WERI-Rb-1 (cell line): ENCODE results near the gene GIMAP5.

ENCODE experiments used
- DNase-seq: peaks from one replicate; pipeline ENCODE4 v3.0.0-alpha.2; 2020
- H3K27ac ChIP-seq: fragments of 250-450 bp; sonication (Bioruptor Pico); 2 replicates; pipeline ENCODE4 v1.5.1; 2020; ENCODE audit warnings: mild to moderate bottlenecking, moderate library complexity
- H3K27me3 ChIP-seq: fragments of 250-450 bp; sonication (Bioruptor Pico); 2 replicates; pipeline ENCODE4 v1.5.1; 2021; ENCODE audit warnings: mild to moderate bottlenecking, low read depth, moderate library complexity; ENCODE audit not compliant: insufficient read depth, severe bottlenecking
- H3K36me3 ChIP-seq: fragments of 250-450 bp; sonication (Bioruptor Pico); 2 replicates; pipeline ENCODE4 v1.5.1; 2020; ENCODE audit warnings: mild to moderate bottlenecking, moderate library complexity
- H3K4me3 ChIP-seq: 2 replicates; pipeline ENCODE4 v1.5.1; 2011; ENCODE audit warnings: low read depth, mild to moderate bottlenecking, control low read depth, low read length
- H3K9me3 ChIP-seq: fragments of 250-450 bp; sonication (Bioruptor Pico); 2 replicates; pipeline ENCODE4 v1.5.1; 2021; ENCODE audit warnings: mild to moderate bottlenecking, moderate library complexity; ENCODE audit not compliant: severe bottlenecking
- TF ChIP-seq, protein P1 (sequence below): IDR thresholded peaks from 2 replicates; pipeline ENCODE4 v1.5.1; 2011; ENCODE audit warnings: low read depth, mild to moderate bottlenecking, control low read depth, inconsistent platforms, low read length

Gene GIMAP5

DNA sequence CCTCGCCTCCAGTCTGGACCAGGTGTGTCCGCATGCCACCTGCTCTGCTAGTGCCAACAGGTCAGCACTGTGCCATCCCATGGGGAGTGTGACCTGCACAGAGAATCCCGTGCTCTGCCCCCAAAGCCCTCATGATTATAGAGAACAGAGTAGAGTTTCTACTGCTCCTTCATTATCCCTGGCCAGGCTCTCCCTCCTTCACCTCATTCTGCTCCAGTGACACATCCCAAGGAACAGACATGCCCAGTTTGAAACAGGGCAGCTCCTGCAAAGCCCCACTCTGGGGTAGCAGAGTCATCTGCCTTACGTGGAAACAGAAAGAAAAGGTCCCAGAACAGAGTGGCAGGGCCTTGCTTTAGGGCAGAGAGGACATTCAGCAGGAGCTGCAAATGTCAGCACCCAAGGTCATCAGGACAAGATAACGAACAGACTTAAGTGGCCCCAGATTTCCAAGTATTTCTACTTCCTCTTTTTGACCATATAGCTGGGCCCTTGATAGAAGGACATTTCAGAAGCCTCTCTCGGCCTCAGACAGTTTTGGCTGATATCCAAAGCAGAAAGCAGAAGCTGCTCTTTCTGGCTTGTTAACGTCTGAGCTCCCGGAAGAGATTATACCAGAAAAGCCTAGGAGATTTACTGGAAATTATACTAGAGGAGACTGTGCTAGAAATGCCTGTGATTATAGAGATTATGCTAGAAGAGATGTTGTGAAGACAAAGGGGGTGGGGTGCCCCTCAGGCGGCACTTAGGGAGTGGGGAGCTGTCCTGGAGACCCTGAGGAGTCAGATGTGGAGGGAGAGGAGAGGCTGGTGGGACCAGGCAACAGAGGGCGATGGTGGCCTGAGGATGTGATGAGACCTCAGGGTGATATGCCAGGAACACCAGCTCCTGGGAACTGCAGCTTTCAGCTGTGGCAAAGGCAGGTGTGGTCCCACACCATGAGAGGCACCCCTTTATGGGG is 50.4 kb downstream of the GIMAP5 start:
- peak; percentile 65 for DNase-seq
- TF ChIP-seq, protein P1, sequence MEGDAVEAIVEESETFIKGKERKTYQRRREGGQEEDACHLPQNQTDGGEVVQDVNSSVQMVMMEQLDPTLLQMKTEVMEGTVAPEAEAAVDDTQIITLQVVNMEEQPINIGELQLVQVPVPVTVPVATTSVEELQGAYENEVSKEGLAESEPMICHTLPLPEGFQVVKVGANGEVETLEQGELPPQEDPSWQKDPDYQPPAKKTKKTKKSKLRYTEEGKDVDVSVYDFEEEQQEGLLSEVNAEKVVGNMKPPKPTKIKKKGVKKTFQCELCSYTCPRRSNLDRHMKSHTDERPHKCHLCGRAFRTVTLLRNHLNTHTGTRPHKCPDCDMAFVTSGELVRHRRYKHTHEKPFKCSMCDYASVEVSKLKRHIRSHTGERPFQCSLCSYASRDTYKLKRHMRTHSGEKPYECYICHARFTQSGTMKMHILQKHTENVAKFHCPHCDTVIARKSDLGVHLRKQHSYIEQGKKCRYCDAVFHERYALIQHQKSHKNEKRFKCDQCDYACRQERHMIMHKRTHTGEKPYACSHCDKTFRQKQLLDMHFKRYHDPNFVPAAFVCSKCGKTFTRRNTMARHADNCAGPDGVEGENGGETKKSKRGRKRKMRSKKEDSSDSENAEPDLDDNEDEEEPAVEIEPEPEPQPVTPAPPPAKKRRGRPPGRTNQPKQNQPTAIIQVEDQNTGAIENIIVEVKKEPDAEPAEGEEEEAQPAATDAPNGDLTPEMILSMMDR = peak; percentile 42; the same call in 1 of the 2 replicates
- peak overlapping the region; percentile 56 for H3K27ac ChIP-seq
- H3K4me3 ChIP-seq = no peak overlapping the region; the same call in 1 of the 2 replicates
- H3K27me3 ChIP-seq = no peaks in the 10 kb centered on the region
- no peaks in the 10 kb centered on the region for H3K9me3 ChIP-seq
- peaks cover 3% of the 10 kb centered on the region; the same call in 1 of the 2 replicates for H3K36me3 ChIP-seq

DNA sequence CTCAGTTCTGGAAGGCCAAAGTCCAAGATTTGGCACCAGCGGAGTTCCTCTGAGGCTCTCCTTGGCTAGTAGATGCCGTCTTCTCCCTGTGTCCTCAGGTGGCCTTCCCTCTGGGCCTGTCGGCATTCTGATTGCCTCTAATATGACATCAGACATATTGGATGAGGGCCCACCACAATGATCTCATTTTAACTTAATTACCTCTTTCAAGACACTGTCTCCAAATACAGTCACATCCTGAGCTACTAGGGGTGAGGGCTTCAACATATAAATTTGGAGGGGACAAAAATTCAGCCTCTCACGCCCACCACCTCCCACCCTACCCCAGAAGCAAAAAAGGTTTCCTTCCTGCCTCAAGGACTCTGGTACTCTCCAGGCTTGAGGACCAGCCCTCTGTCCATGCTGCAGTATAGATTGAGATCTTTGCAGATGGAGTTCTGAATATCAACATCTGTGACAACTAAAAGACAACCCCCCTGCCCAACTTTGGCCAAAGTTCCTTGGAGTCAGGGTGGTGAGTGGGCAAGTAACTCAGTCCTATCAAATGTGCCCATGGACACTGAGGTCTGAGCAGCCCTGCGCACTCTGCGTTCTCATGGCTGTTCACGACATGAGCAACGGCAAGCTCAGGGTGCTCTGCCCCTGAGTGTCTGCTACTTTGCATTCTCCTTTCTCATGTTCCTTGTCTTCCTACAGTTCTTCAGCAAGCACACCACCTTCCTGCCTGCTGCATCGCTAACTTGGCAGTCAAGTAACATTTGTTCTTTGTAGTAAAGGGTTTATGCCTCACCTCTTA is 51.5 kb downstream of the GIMAP5 start:
- Histone ChIP-seq H3K9me3 (no peaks in the 10 kb centered on the region), H3K36me3 (peaks cover 3% of the 10 kb centered on the region; the same call in 1 of the 2 replicates), H3K4me3 (no peak overlapping the region), H3K27ac (no peak overlapping the region; the same call in 1 of the 2 replicates), H3K27me3 (no peaks in the 10 kb centered on the region)
- TF ChIP-seq, protein P1 = no peak
- no peak for DNase-seq

DNA sequence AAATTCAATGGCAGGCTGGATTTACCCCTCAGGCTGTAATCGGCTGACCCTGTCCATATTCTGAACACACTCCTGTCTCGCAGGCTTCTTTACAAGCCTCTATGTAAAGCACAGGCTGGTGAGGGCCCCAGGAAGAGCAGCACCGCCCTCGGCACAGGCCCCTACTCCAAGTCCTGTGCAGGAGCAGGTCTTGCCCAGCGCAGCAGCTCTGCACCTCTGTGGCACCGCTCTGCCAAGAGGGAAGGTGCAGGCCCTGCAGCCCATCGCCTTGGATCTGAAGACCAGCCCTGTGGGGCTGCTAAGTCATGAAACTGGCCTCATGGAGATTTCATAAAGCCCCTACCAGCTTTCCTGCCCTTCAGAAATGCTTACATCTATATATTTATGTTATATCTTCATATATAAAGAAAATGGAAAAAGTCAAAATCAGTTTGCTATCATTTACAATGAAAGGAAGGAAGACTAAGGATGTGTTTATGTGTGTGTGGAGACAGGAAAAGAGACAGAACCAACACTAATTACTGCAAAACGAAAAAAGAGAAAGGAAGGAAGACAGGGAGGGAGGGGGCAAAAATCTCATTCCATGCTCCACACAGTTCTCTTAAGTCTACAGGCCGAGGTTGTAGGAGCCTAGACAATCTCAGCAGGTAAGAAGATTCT is 53.3 kb downstream of the GIMAP5 start:
- no peaks in the 10 kb centered on the region for H3K27me3 ChIP-seq
- H3K27ac ChIP-seq = no peak overlapping the region
- no peak for DNase-seq
- H3K4me3 ChIP-seq = no peak overlapping the region
- H3K9me3 ChIP-seq = no peaks in the 10 kb centered on the region
- TF ChIP-seq, protein P1 = no peak
- peaks cover 7% of the 10 kb centered on the region for H3K36me3 ChIP-seq

DNA sequence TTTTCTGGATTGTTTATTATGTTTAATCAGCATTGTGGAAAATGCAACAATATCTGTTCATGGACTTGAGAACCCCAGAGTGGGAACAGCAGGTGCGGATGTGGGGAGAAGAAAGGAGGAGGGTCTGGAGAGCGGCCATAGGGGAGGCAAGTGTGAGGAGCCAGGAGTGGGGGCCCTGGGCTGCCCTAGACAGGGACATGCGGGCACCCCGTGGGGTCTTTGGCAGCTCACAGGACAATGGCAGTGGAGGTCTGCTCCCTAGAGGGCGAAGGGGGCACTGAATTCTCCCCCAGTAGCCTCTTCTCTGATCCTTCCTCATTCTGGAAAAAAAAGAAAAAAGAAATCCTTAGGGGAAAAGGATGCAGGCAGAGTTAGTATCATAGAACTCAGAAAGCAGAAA is 54.1 kb downstream of the GIMAP5 start:
- peaks cover 11% of the 10 kb centered on the region for H3K36me3 ChIP-seq
- H3K9me3 ChIP-seq = no peaks in the 10 kb centered on the region
- H3K27ac ChIP-seq = no peak overlapping the region
- H3K27me3 ChIP-seq = no peaks in the 10 kb centered on the region
- TF ChIP-seq, protein P1 = no peak
- no peak for DNase-seq
- H3K4me3 ChIP-seq = no peak overlapping the region

DNA sequence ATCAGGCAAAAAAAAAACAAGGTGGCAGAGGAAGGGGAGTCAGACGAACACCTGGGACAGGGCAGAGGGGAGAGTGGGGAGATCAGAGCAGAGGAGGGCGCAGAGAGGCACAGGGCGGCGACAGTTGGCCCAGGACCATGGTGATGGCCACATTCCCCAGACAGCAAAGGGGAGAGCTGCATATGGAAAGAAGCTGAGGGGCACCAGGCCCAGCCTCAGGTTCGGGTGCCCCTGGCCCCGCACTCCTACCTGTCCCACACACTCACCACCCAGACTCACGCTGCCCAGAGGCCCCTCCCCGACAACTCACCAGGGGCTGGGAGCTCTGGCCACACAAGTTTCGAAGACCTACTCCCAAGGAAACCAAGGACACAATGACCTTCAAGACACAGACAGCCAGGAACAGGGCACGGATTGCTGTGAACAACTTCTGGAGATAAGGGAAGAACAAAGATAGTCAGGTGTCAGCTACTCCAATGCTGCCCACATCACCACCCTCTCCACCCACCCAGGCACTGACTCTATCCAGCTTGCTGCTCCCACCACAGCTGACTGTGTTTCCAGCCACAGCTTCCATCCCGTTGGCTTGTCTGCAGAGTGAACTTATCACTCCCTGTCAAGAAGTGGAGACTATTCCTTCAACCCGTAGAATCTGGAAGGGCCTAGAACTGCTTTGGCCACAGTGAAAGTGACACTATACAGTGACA is 54.7 kb downstream of the GIMAP5 start:
- H3K27ac ChIP-seq = no peak overlapping the region
- no peak for DNase-seq
- H3K36me3 ChIP-seq = peaks cover 11% of the 10 kb centered on the region
- TF ChIP-seq, protein P1 = no peak
- no peak overlapping the region for H3K4me3 ChIP-seq
- H3K27me3 ChIP-seq = no peaks in the 10 kb centered on the region
- no peaks in the 10 kb centered on the region for H3K9me3 ChIP-seq
